Measurements from ENCODE around the gene FLAD1. TPM values are rescaled to one million over a fixed set of nuclear protein-coding genes. Genes with fewer than 3 reads are reported as not detected.

FLAD1 gene
- total RNA-seq, 1 experiment from 2014 or later, result 58.4 TPM

DNA sequence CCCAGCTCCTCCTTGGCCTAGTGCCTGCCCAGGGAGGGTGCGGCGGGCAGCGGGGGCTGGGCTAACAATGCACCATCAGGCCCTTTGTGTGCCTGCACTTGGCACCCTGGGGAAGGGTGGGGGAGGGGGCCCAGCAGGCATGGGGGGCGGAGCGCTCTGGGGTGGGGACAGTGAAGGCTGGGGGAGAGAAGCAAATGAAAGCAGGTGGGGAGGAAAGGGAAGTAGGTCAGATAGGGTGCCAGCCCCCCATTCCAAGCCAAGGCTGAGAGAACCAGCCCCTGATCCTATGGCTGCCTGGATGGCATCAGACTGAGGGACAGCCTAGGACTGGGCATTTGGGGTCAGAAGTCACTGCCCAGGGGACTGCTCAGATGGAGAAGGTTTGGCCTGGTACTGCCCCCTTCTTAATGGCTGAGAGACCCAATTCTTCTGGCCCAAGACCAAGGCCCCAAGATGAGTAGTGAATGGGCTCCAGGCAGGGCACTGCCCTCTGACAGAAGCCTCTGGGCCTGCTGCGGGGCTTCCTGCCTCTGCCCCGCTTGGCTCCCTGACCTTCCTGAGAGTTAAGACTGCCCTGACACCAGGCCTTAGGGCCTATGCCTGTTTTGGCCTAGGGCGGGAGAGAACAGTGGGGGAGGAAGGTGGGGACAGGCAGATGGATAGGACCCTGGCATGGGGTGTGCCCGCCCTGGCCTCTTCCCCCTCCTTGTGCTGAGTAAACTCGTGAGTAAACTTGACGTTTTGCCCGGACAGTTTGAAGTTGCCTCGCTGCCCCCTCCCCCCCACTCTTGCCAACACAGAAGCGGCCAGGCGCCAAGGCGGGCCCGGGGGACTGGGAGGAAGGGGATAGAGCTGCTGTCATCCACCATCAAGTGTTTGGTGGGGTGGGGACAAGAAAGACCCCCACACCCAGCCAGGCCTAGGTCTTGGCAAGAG lies 22.2 kb downstream of the FLAD1 start:
- Histone ChIP-seq H4K20me1 (ENCODE audit: insufficient read depth) (no peaks in the 10 kb centered on the region), H3K27me3 (ENCODE audit: insufficient read depth, low read length) (no peaks in the 10 kb centered on the region), H3K79me2 (ENCODE audit: insufficient read depth, low read length) (peaks cover 73% of the 10 kb centered on the region), H3K9ac (ENCODE audit: low read length) (peak overlapping the region; percentile 93), H3K27ac (ENCODE audit: low read depth, low read length) (peak overlapping the region; percentile 97; the same call in 1 of the 2 replicates), H2AFZ (ENCODE audit: low read depth, low read length, poor library complexity, severe bottlenecking) (no peak overlapping the region), H3K9me3 (ENCODE audit: control insufficient read depth in 1 of 2, insufficient read depth in 1 of 2, low read depth in 1 of 2, low read length in 2 of 2) (no peaks in the 10 kb centered on the region), H3K9me2 (ENCODE audit: insufficient read depth) (no peaks in the 10 kb centered on the region), H3K4me1 (ENCODE audit: control insufficient read depth in 1 of 2, insufficient read depth in 2 of 2, low read length in 2 of 2) (peaks cover 11 to 66% of the 10 kb centered on the region in 2 experiments), H3K36me3 (ENCODE audit: control insufficient read depth in 1 of 2, insufficient read depth in 2 of 2, low read length in 2 of 2) (peaks cover 0 to 2% of the 10 kb centered on the region in 2 experiments; a peak in 2 of 4 replicates), H3K4me2 (ENCODE audit: low read length) (peak overlapping the region; percentile 80), H3K4me3 (replicated peaks in 1 of 2; ENCODE audit: low read depth in 1 of 2, low read length in 2 of 2) (peak overlapping the region in 1 of 2 experiments; percentile 98; a peak in 2 of 4 replicates)
- CTCF ChIA-PET, result interaction anchor here (2.3 kb wide), 1 partner anchor 46 kb away, joined by 7 read pairs; the partner anchor contains the start of gene ADAM15
- RAD21 ChIA-PET (ENCODE audit: low non-redundant PET in 1 of 2, low total read pairs in 2 of 2, uncharacterized antibody in 2 of 2, unreplicated experiment in 2 of 2), result no interaction called here
- ATAC-seq (no peak), DNase-seq (ENCODE audit: low read depth, low spot score) (no peak)
- no TSS peak for BruUV-seq (replicated peaks)
- POLR2A ChIA-PET, result interaction anchor here (1.0 to 1.5 kb wide), 2 partner anchors 12 to 33 kb away, joined by 3 to 6 read pairs; no protein-coding TSS in a partner anchor
- intact Hi-C loops (cut with micrococcal nuclease), result no loop called here
- no peak for TF ChIP-seq CTCF (IDR thresholded peaks at IDR 0.05 in 2 of 3, conservative IDR thresholded peaks at IDR 0.05 in 1 of 3; ENCODE audit: borderline replicate concordance in 1 of 3, insufficient read depth in 1 of 3, low read depth in 2 of 3, low read length in 2 of 3)
- no peak for TF ChIP-seq ZNF274 (IDR thresholded peaks at IDR 0.05; ENCODE audit: low read depth, low read length)
- TF ChIP-seq MAX (IDR thresholded peaks at IDR 0.05), result no peak
- no peak for TF ChIP-seq SIN3A (IDR thresholded peaks at IDR 0.05; ENCODE audit: low read depth)
- TF ChIP-seq EZH2phosphoT487 (IDR thresholded peaks at IDR 0.05; ENCODE audit: borderline replicate concordance), result no peak
- TF ChIP-seq CBX3 (IDR thresholded peaks at IDR 0.05; ENCODE audit: low read depth), result no peak

Measured in HCT116 (cell line).